Inferior parietal cortex (tissue), 1 donor: Measurements from ENCODE around the gene ROMO1.
A peak's percentile ranks its signal among the peaks of the same experiment; 100 is the strongest.
"Not testable (repeated sequence)": the region's sequence is repeated elsewhere in the genome, so short reads cannot be mapped to it uniquely, and the experiment has no call there.

ENCODE experiments used
- DNase-seq: peaks from one replicate; pipeline ENCODE4 v3.0.0-alpha.2; 2016; ENCODE audit errors: extremely low spot score

ROMO1 gene

GRCh38 chr20:35730583-35731468 lies 31.6 kb downstream of the ROMO1 start:
- DNase-seq: no peak

GRCh38 chr20:35731469-35731788 lies 32.2 kb downstream of the ROMO1 start:
- DNase-seq: no peak

GRCh38 chr20:35731862-35732643 lies 32.8 kb downstream of the ROMO1 start:
- no peak for DNase-seq

GRCh38 chr20:35732644-35732982 lies 33.4 kb downstream of the ROMO1 start:
- no peak for DNase-seq

- DNase-seq: no peak
These were observed 35.2 kb downstream of the ROMO1 start for GRCh38 chr20:35734374-35734773.

- no peak for DNase-seq
These were observed 35.8 kb downstream of the ROMO1 start for GRCh38 chr20:35734777-35735649.

- DNase-seq: no peak
These were observed 36.7 kb downstream of the ROMO1 start for GRCh38 chr20:35735826-35736470.

- no peak for DNase-seq
These were observed 38.7 kb downstream of the ROMO1 start for GRCh38 chr20:35737865-35738333.

GRCh38 chr20:35738410-35739179 lies 39.4 kb downstream of the ROMO1 start:
- DNase-seq: no peak

- DNase-seq: no peak
These were observed 40.3 kb downstream of the ROMO1 start for GRCh38 chr20:35739294-35740163.

- peak; percentile 100 for DNase-seq
These were observed 42.9 kb downstream of the ROMO1 start, which contains the start of gene RBM39 for GRCh38 chr20:35741892-35742740. RBM39 (minus strand) TSS chr20:35742260; CDS start chr20:35740874, 1,386 bp downstream.

GRCh38 chr20:35742741-35743523 lies 43.7 kb downstream of the ROMO1 start:
- DNase-seq: peak; percentile 58

- DNase-seq: no peak
These were observed 44.7 kb downstream of the ROMO1 start for GRCh38 chr20:35743693-35744491.

- DNase-seq: not testable (repeated sequence)
These were observed 45.3 kb downstream of the ROMO1 start for GRCh38 chr20:35744492-35744841.
